SK-N-MC (cell line): ENCODE measurements around the gene EXD3.

ENCODE experiments used
- DNase-seq: peaks from one replicate; pipeline ENCODE4 v3.0.0-alpha.2; 2011; ENCODE audit warnings: low read depth, low spot score
- H3K27ac ChIP-seq: fragments of 200-600 bp; sonication (generic); 2 replicates; pipeline ENCODE4 v1.5.1; 2016; ENCODE audit warnings: mixed run types
- H3K36me3 ChIP-seq: fragments of 200-600 bp; sonication (generic); 2 replicates; pipeline ENCODE4 v1.6.1; 2017; ENCODE audit warnings: antibody characterized with exemption, low read length, mixed read lengths; ENCODE audit not compliant: insufficient read depth
- H3K4me3 ChIP-seq: fragments of 200-600 bp; sonication (generic); 2 replicates; pipeline ENCODE4 v1.5.1; 2016
- H3K9ac ChIP-seq: fragments of 200-600 bp; sonication (generic); 2 replicates; pipeline ENCODE4 v1.8.0; 2017; ENCODE audit warnings: mixed run types, mixed read lengths; ENCODE audit not compliant: insufficient read length
- H3K9me3 ChIP-seq: fragments of 200-600 bp; sonication (generic); 2 replicates; pipeline ENCODE4 v1.6.1; 2017; ENCODE audit warnings: low read depth, mild to moderate bottlenecking, antibody characterized with exemption, low read length, moderate library complexity, mixed read lengths
- EZH2 ChIP-seq: fragments of 200-600 bp; sonication (generic); IDR thresholded peaks from one replicate; pipeline ENCODE4 v1.6.1; 2017; ENCODE audit warnings: antibody characterized with exemption
- FOXP2 ChIP-seq: optimal IDR thresholded peaks from 2 replicates; pipeline ENCODE3; 2011; ENCODE audit warnings: mild to moderate bottlenecking, moderate library complexity; ENCODE audit not compliant: insufficient read depth; ENCODE audit errors: extremely low read length, control extremely low read depth
- POLR2AphosphoS5 ChIP-seq: IDR thresholded peaks from 2 replicates; pipeline ENCODE4 v1.6.1; 2012; ENCODE audit warnings: mild to moderate bottlenecking, low read depth, low read length, borderline replicate concordance

EXD3 gene

GRCh38 chr9:137317021-137317717 lies 105.8 kb downstream of the EXD3 start:
- Histone ChIP-seq H3K9me3 (no peaks in the 10 kb centered on the region), H3K4me3 (no peak overlapping the region), H3K36me3 (no peaks in the 10 kb centered on the region), H3K9ac (no peak overlapping the region), H3K27ac (no peak overlapping the region)
- TF ChIP-seq EZH2 (no peak), FOXP2 (no peak), POLR2AphosphoS5 (no peak)
- no peak for DNase-seq

GRCh38 chr9:137316012-137316981 lies 106.7 kb downstream of the EXD3 start:
- Histone ChIP-seq H3K9me3 (no peaks in the 10 kb centered on the region), H3K9ac (no peak overlapping the region), H3K4me3 (0 out of 2 replicates have a peak overlapping the region, but pooled peaks have one; percentile 12), H3K36me3 (no peaks in the 10 kb centered on the region), H3K27ac (no peak overlapping the region)
- TF ChIP-seq FOXP2 (no peak), EZH2 (no peak), POLR2AphosphoS5 (no peak)
- no peak for DNase-seq

GRCh38 chr9:137315581-137316011 lies 107.4 kb downstream of the EXD3 start:
- H3K4me3 ChIP-seq: no peak overlapping the region
- TF ChIP-seq FOXP2 (no peak), EZH2 (no peak), POLR2AphosphoS5 (no peak)
- no peaks in the 10 kb centered on the region for H3K9me3 ChIP-seq
- H3K9ac ChIP-seq: no peak overlapping the region
- no peaks in the 10 kb centered on the region for H3K36me3 ChIP-seq
- no peak overlapping the region for H3K27ac ChIP-seq
- no peak for DNase-seq

- DNase-seq: no peak
- H3K36me3 ChIP-seq: no peaks in the 10 kb centered on the region
- H3K27ac ChIP-seq: no peak overlapping the region
- TF ChIP-seq EZH2 (no peak), POLR2AphosphoS5 (no peak), FOXP2 (no peak)
- H3K4me3 ChIP-seq: no peak overlapping the region
- no peaks in the 10 kb centered on the region for H3K9me3 ChIP-seq
- H3K9ac ChIP-seq: no peak overlapping the region
Measured at GRCh38 chr9:137314561-137315560, 108.1 kb downstream of the EXD3 start.

GRCh38 chr9:137313956-137314560 lies 108.9 kb downstream of the EXD3 start:
- no peak for TF ChIP-seq POLR2AphosphoS5
- TF ChIP-seq EZH2: no peak
- TF ChIP-seq FOXP2: no peak
- Histone ChIP-seq H3K36me3 (no peaks in the 10 kb centered on the region), H3K27ac (no peak overlapping the region), H3K9ac (no peak overlapping the region), H3K9me3 (no peaks in the 10 kb centered on the region), H3K4me3 (no peak overlapping the region)
- DNase-seq: no peak

- TF ChIP-seq POLR2AphosphoS5 (no peak), EZH2 (no peak), FOXP2 (no peak)
- Histone ChIP-seq H3K9ac (no peak overlapping the region), H3K27ac (no peak overlapping the region)
Measured at GRCh38 chr9:137313326-137313936, 109.5 kb downstream of the EXD3 start.

GRCh38 chr9:137312852-137313325 lies 110.1 kb downstream of the EXD3 start:
- no peak overlapping the region for H3K4me3 ChIP-seq
- no peaks in the 10 kb centered on the region for H3K9me3 ChIP-seq
- no peak overlapping the region for H3K9ac ChIP-seq
- DNase-seq: no peak
- TF ChIP-seq FOXP2 (no peak), EZH2 (no peak), POLR2AphosphoS5 (no peak)
- no peaks in the 10 kb centered on the region for H3K36me3 ChIP-seq
- H3K27ac ChIP-seq: no peak overlapping the region

More at GRCh38 chr9:137313326-137313936, 109.5 kb downstream of the EXD3 start:
- no peak for DNase-seq
- H3K4me3 ChIP-seq: no peak overlapping the region
- no peaks in the 10 kb centered on the region for H3K9me3 ChIP-seq
- no peaks in the 10 kb centered on the region for H3K36me3 ChIP-seq
